NOMO-1 treated with dmso at 0.1 percent for 144 hours (cell line): Measurements from ENCODE around the gene EEF1AKMT3.

Experiments used
- DNase-seq: peaks from one replicate; lab custom pipeline; 2025; ENCODE audit not compliant: unreplicated experiment; lab: John Stamatoyannopoulos, UW

The EEF1AKMT3 gene

GRCh38 chr12:57750561-57751431, 21.6 kb upstream of the EEF1AKMT3 start:
- DNase-seq = no peak

- DNase-seq = no peak
Measured at GRCh38 chr12:57751432-57751787, 21.0 kb upstream of the EEF1AKMT3 start.

GRCh38 chr12:57751788-57752667, 20.4 kb upstream of the EEF1AKMT3 start, which contains the start of gene CDK4:
CDK4 (minus strand) TSS chr12:57752310; CDS start chr12:57751717, 593 bp downstream.
- peak; percentile 99 for DNase-seq

GRCh38 chr12:57752668-57753000, 19.8 kb upstream of the EEF1AKMT3 start:
- DNase-seq = no peak

GRCh38 chr12:57753756-57754337, 18.6 kb upstream of the EEF1AKMT3 start:
- DNase-seq = no peak

GRCh38 chr12:57754411-57755193, 17.8 kb upstream of the EEF1AKMT3 start, which contains the start of gene MARCHF9:
MARCHF9 (plus strand) TSS chr12:57755103; CDS start chr12:57755529, 426 bp downstream.
- DNase-seq = peak; percentile 39

- no peak for DNase-seq
Measured at GRCh38 chr12:57755194-57755453, 17.3 kb upstream of the EEF1AKMT3 start.

GRCh38 chr12:57755454-57756372, 16.7 kb upstream of the EEF1AKMT3 start:
- no peak for DNase-seq

- peak; percentile 40 for DNase-seq
Measured at GRCh38 chr12:57756406-57757341, 15.7 kb upstream of the EEF1AKMT3 start.

GRCh38 chr12:57757771-57758170, 14.6 kb upstream of the EEF1AKMT3 start:
- no peak for DNase-seq

GRCh38 chr12:57758552-57759359, 13.7 kb upstream of the EEF1AKMT3 start:
- no peak for DNase-seq

- no peak for DNase-seq
Measured at GRCh38 chr12:57759360-57759980, 12.9 kb upstream of the EEF1AKMT3 start.

GRCh38 chr12:57760347-57760982, 11.9 kb upstream of the EEF1AKMT3 start:
- no peak for DNase-seq

GRCh38 chr12:57761391-57761998, 10.9 kb upstream of the EEF1AKMT3 start:
- DNase-seq = no peak

- DNase-seq = no peak
Measured at GRCh38 chr12:57762463-57762862, 10.0 kb upstream of the EEF1AKMT3 start.

- no peak for DNase-seq
Measured at GRCh38 chr12:57763881-57764661, 8.3 kb upstream of the EEF1AKMT3 start.
